NCI-H69 (cell line): Measurements from ENCODE around the gene LCOR.

Source experiments
- DNase-seq: peaks from one replicate; lab custom pipeline; 2025; lab: John Stamatoyannopoulos, UW

Gene LCOR

DNA sequence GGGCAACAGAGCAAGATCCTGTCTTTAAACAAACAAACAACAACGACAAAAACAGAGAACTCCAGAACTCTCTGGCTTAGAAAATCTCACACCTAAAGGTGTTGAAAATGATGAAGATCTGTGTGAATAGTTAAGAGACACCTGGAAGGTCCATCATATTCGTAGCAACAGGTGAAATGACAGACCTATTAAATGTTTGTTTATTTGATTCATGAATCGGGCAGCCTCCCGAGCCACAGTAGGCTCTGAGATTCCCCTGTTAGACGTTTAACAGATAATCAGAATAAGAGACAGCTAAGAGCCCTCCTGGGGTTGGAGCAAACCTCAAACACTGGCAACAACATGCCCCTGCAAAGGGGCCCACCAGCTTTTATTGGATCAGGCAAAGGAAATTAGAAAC is 103.7 kb downstream of the LCOR start:
- no peak for DNase-seq

DNA sequence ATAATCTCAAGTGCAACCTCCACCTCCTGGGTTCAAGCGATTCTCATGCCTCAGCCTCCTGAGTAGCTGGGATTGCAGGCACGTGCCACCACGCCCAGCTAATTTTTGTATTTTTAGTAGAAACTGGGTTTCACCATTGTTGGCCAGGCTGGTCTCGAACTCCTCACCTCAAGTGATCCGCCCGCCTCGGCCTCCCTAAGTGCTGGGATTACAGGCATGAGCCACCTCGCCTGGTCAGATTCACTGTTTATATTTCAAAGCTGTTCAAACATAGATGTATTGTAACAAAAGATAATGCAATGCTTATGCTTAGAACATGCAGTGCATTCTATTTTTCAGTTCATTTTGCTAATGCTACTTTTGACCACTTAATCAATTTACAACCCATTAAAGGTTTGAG is 111.1 kb downstream of the LCOR start:
- peak; percentile 7 for DNase-seq

DNA sequence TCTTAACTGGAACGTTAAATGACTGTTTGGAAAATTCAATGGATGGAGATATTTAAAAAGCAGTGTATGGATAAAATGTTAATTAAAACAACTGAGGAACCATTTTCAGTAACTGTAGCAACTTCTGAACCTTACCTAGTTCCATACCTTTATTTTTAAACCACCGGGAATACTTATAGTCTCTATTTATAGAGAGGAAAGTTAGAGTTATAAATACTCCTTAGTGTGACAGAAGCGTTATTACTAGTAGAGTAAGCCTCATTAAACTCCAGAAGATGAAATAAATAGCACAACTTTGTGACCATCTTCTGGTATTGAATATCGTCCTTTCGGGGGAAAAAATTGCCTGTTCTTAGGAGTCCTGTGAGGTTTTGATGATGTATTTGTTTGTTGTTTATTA is 114.9 kb downstream of the LCOR start:
- DNase-seq = no peak

DNA sequence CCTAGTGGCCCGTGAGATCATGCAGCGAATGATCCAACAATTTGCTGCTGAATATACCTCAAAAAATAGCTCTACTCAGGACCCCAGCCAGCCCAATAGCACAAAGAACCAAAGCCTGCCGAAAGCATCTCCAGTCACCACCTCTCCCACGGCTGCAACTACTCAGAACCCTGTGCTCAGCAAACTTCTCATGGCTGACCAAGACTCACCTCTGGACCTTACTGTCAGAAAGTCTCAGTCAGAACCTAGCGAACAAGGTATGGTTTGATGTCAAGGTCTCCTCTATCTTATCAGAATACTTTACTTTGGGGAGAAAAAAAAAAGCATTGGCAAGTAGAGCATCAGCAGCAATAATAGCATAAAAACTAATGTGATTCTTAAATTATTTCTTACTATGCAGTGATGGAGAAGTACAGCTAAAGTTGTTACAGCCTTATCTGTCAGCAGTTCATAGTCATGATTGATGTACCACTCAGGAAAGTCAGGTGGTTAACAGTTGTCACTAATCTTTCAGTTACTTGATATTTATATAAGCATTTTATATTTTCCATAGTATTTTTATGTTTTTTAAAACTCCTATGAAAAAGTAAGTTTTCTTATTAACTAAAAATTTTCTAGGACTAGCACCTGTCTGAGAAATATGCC is 117.1 kb downstream of the LCOR start:
- DNase-seq = no peak

DNA sequence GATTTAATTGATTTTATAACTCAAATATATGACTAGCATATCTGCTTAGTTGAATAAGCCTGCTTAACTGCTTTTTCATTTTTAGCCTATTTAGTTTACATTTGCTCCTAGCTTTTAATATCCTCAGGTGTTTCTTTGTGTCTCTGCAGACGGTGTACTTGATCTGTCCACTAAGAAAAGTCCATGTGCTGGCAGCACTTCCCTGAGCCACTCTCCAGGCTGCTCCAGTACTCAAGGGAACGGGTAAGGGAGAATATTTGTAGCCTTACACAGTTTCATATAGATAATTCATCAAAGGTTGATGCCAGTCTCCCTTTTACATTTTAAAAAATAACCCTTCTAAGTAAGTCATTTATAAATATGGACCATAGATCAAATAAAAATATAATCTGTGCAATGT is 119.9 kb downstream of the LCOR start:
- no peak for DNase-seq

DNA sequence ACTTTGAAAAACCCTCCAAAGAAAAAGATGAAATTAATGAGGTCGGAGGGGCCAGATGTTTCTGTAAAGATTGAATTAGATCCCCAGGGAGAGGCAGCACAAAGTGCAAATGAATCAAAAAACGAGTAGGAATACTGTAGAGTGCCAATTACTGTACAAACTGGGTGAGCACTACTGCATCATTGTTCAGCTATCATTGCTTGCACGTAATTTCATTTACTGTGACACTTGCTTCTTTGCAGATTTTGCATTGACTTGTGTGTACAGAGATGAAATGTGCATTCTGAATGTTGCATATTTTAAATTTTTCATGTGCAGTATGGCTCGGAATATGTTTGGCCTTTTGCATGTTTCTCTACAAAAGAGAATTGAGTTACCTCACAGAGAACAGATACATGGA is 123.7 kb downstream of the LCOR start:
- DNase-seq = peak; percentile 21

DNA sequence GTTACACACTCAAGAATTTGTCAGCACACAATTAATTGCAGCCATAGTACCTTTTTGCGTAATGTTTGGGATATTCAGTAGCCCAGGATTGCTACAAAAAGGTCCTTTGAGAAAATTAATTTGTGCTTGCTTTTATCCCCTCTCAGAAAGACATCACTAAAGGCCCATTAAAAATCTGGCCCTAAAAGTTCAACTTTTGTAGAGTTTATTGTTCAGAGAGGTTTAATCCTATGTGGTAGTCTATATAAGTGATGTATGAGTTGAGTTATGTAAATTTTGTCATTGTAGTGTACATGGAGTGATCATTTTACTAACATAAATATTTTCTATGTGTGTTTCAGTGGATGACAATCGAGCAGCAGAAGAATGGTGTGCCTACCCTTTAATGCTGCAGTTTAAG is 126.0 kb downstream of the LCOR start:
- no peak for DNase-seq

DNA sequence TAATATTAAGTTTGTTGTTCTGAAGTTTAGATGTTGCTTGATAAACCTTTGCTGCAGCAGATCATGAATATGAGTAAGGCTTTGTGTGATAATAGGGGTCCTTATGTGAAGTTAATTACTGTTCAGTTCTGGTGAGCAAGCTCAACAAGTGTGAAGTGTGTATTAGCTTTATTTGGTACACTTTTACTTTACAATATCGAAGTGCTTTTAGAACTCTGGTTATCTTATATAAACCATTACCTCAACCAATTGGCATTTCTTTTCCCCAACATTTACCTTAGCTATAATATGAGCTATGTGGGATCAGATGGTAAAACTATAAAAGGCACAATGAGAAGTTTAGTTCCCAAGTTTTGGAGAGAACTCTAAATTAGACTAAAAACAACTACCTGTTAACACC is 127.6 kb downstream of the LCOR start:
- no peak for DNase-seq

DNA sequence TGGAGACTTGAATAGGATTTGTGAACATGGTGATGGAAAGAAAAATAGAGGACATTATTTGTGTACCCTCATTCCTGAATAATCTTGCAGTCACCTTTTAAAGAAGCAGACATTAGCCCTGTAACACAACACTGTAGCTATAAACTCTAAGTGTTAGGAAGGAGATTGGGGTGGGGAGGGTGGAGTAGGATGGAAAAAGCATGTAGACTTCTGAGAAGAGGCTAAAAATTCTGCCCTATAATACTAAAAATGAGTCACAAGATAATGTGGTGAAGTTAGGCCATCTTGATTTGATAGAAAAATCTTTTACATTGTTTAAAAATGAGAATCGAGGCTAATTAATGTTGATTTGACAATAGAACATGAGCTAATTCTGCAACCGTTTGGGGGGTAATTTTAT is 128.8 kb downstream of the LCOR start:
- no peak for DNase-seq

- DNase-seq = no peak
Measured at GRCh38 chr10:96964131-96964530, 132.0 kb downstream of the LCOR start.

DNA sequence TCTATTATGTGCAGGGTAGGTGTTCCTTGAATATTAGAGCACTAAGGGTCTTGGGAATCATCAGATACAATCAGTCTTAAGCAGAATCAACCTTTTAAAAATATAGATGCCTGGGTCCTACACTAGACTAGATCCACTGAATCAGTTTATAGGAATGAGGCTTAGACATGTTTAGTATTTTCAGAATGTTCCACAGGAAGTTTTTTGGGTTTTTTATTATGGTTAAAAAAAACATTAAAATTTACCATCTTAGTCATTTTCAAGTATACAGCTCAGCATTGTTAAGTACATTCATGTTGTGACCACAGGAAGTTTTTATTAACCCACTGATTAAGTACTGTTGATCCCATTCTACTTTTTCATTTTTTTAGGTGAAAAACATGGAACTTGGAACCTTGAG is 135.7 kb downstream of the LCOR start:
- no peak for DNase-seq

- DNase-seq = no peak
Measured at GRCh38 chr10:96968682-96969423, 136.8 kb downstream of the LCOR start.

DNA sequence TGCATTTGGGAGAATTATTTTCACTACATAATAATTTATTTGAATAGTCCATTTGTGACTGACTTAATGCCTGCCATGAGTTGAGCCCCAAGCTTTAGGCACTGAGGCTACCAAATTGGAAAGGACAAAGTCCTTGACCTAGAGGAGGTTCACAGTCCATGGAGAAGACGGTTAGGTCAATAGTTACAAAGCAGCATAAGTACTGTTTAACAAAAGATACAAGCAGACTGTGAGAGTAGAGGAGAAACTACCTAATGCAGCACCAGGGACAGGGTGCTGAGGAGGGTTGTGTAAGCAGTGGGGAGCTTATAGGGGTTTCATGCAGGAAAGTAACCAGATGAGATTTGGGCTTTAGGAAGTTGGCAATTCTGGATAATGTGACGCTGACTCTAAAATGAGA is 139.2 kb downstream of the LCOR start:
- DNase-seq = no peak

- DNase-seq = no peak
Measured at GRCh38 chr10:96972264-96972663, 140.2 kb downstream of the LCOR start.

GRCh38 chr10:96973809-96974747 is 142.0 kb downstream of the LCOR start:
- DNase-seq = no peak

- no peak for DNase-seq
Measured at GRCh38 chr10:96975136-96975535, 143.0 kb downstream of the LCOR start.

DNA sequence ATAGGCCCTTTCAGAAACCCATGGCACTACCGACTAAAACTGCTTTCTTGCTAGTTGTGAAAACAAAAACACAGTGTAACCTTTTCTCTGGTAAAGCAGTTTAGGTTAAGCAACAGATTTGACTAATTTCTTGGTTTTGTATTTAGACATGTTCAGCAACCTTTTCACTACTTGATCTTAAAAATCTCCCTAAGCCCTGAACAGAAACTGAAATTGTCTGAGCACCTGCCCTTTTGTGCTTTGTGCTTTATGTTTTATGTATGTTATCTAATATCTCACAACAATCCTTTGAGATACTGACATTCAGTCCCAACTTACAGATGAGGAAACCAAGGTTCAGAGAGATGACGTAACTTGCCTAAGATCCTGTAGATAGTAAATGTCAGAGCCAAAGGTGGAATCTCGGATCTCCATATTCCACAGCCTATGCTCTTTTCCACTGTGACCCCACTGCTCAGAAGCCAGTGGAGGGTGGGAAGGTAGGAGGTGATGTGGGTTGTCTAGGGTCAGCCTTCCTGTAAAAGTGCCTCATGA is 146.6 kb downstream of the LCOR start:
- no peak for DNase-seq

DNA sequence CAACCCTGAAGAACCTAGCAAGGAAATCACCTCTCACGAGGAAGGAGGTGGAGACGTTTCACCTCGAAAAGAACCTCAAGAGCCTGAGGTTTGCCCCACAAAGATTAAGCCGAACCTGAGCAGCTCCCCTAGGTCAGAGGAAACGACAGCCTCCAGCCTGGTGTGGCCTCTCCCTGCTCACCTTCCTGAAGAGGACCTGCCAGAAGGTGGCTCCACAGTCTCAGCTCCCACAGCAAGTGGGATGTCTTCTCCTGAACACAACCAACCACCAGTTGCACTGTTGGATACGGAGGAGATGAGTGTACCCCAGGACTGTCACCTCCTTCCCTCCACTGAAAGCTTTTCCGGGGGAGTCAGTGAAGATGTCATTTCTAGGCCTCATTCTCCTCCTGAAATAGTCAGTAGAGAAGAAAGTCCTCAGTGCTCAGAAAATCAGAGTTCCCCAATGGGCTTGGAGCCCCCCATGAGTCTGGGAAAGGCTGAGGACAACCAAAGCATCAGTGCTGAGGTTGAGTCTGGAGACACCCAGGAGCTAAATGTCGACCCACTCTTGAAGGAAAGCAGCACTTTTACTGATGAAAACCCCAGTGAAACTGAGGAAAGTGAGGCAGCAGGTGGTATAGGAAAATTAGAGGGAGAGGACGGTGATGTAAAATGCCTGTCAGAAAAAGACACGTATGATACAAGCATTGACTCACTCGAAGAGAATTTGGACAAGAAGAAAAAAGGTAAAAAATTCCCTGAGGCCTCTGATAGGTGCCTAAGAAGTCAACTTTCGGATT is 150.2 kb downstream of the LCOR start:
- no peak for DNase-seq

- no peak for DNase-seq
Measured at GRCh38 chr10:96984541-96985131, 152.5 kb downstream of the LCOR start.

DNA sequence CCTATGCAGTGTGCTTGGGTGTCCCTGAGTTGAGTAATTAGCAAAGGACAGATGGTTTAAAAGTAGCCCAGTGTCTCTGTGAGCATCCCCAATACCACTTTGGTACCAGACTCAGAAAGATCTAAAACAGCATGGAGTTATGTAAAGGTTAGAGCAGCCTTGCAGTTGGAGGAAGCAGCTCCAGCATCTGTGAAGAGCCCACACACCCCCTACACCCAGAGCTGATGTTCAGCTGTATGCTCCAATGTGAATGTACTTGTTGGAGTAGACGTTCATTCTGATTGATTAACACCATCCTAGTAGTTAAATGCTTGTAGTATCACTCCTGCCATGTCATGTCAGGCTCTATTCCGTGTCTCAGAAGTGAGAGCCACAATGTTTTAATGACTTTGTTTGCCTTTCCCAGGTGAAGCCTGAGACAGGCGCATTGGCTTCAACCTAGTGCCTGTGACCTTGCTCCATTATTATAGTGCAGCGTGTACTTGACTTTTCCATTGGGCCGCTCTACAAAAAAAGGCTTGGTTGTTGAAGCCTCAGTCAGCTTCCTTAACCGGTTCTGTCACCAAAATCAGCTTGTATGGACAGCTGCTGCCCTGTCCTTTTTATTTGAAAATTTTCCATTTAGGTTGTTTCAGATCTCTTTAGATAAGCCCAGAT is 154.2 kb downstream of the LCOR start:
- DNase-seq = no peak
